ENCODE results near the gene WTAP.
"Not testable (repeated sequence)": the region's sequence is repeated elsewhere in the genome, so short reads cannot be mapped to it uniquely, and the experiment has no call there.

Gene WTAP

GRCh38 chr6:159727717-159728445 lies 575 bp downstream of the WTAP start:
- in situ Hi-C loops (cut with HindIII; ENCODE audit: low sequenced_read_pairs): no loop called here

- in situ Hi-C loops (cut with HindIII; ENCODE audit: low sequenced_read_pairs): no loop called here
These were observed 1.2 kb downstream of the WTAP start for GRCh38 chr6:159728531-159728964.

GRCh38 chr6:159729598-159730331 lies 2.5 kb downstream of the WTAP start:
- in situ Hi-C loops (cut with HindIII; ENCODE audit: low sequenced_read_pairs): no loop called here

GRCh38 chr6:159730332-159730676 lies 3.0 kb downstream of the WTAP start:
- in situ Hi-C loops (cut with HindIII; ENCODE audit: low sequenced_read_pairs): no loop called here

GRCh38 chr6:159732550-159732949 lies 5.2 kb downstream of the WTAP start:
- in situ Hi-C loops (cut with HindIII; ENCODE audit: low sequenced_read_pairs): not testable (repeated sequence)

DNA sequence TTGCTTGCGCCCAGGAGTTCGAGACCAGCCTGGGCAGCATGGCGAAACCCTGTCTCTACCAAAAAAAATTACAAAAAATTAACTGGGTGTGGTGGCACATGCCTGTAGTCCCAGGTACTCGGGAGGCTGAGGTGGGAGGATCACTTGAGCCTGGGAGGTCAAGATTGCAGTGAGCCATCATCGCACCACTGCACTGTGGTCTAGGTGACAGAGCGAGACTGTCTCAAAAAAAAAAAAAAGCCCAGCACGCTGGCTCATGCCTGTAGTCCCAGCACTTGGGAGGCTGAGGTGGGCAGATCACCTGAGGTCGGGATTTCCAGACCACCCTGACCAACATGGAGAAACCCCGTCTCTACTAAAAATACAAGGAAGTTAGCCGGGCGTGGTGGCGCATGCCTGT lies 6.1 kb downstream of the WTAP start:
- in situ Hi-C loops (cut with HindIII; ENCODE audit: low sequenced_read_pairs): not testable (repeated sequence)

- in situ Hi-C loops (cut with HindIII; ENCODE audit: low sequenced_read_pairs): no loop called here
These were observed 9.6 kb downstream of the WTAP start for GRCh38 chr6:159736908-159737307.

DNA sequence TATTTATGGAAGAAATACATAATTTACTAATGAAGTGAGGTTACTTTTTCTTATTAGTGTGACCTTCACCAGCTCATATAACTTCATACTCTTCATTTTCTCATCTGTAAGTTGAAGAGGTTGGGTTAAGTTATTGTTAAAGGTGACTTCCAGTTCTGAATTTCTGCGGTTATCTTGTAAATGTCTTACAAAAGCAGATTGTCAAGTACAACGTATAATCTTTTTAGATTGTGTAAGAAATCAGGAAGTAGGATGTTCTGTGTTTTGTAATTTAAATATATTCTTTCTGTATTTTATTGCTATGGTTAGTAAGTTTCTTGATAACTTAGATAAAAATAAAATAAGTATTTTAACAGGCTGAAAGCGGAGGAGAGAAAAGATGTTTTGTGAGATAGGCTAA lies 12.0 kb downstream of the WTAP start:
- in situ Hi-C loops (cut with HindIII; ENCODE audit: low sequenced_read_pairs): no loop called here

DNA sequence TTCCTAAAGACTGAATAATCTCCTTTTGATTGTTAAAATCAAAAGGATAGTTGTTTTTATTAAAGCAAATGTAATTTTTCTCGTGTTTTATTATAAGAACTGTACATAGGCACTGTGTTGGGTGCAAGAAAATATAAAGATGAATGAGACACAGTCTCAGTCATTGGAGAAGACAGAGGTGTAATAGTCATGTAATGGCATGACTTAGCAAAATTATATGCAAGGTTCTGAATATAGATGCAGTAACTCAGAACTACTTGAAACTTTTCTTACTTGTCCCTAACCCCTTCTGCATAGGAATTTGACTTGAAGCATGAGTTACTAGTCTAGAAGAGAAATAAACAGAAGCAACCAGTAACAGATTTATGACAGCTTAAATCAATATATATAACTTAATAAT lies 14.9 kb downstream of the WTAP start:
- in situ Hi-C loops (cut with HindIII; ENCODE audit: low sequenced_read_pairs): no loop called here

GRCh38 chr6:159745081-159745480 lies 17.8 kb downstream of the WTAP start:
- in situ Hi-C loops (cut with HindIII; ENCODE audit: low sequenced_read_pairs): no loop called here

GRCh38 chr6:159746759-159747158 lies 19.5 kb downstream of the WTAP start:
- in situ Hi-C loops (cut with HindIII; ENCODE audit: low sequenced_read_pairs): no loop called here

- in situ Hi-C loops (cut with HindIII; ENCODE audit: low sequenced_read_pairs): not testable (repeated sequence)
These were observed 20.8 kb downstream of the WTAP start for GRCh38 chr6:159748127-159748526.

DNA sequence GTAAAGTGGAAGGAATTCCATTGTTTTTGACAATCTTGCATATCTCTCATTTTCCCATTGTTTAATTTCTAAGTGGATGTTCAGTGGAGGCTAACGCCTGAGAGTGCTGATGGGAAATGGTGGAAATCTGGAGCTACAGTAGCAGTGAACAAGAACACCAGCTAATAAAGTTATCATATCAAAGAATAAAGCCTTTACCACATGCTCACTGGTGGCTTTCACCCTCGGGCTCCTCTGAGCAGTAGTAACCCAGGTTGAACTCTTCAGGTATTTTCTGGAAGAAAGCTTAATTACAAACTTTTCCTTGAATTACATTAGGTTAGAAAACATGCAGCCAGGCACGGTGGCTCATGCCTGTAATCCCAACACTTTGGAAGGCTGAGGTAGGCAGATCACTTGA lies 24.1 kb downstream of the WTAP start:
- in situ Hi-C loops (cut with HindIII; ENCODE audit: low sequenced_read_pairs): no loop called here

DNA sequence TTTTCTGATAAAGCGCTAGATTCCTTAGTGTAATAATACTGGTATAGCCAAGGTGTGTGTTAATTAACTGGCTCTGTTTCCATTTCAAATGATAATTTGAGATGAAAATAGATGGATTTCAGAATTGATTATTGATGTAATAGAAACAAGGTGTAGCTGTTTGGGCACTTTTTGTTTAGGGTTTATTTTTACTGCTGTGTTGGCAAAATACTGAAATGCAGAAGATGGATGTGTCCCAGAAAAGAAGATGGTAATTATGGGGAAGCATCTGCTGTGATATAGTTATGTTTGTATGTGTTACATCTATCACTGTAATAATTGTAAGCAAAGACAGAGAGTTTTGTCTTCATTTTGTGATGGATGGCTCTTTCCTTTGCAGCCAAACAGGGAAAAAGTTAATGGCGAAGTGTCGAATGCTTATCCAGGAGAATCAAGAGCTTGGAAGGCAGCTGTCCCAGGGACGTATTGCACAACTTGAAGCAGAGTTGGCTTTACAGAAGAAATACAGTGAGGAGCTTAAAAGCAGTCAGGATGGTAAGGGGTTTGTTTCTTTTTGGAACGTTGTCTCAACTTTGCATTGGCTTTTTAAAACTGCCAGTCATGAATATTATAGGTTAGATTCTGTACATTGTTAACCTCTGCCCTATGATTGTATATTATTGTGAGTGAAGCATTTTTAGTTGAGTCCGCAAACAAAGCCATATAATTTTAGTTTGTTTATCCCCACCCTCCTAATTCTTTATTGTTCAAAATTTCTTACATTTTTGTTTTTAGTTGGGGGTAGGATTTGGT lies 26.0 kb downstream of the WTAP start:
- in situ Hi-C loops (cut with HindIII; ENCODE audit: low sequenced_read_pairs): no loop called here

- in situ Hi-C loops (cut with HindIII; ENCODE audit: low sequenced_read_pairs): no loop called here
These were observed 27.1 kb downstream of the WTAP start for GRCh38 chr6:159754401-159754800.

DNA sequence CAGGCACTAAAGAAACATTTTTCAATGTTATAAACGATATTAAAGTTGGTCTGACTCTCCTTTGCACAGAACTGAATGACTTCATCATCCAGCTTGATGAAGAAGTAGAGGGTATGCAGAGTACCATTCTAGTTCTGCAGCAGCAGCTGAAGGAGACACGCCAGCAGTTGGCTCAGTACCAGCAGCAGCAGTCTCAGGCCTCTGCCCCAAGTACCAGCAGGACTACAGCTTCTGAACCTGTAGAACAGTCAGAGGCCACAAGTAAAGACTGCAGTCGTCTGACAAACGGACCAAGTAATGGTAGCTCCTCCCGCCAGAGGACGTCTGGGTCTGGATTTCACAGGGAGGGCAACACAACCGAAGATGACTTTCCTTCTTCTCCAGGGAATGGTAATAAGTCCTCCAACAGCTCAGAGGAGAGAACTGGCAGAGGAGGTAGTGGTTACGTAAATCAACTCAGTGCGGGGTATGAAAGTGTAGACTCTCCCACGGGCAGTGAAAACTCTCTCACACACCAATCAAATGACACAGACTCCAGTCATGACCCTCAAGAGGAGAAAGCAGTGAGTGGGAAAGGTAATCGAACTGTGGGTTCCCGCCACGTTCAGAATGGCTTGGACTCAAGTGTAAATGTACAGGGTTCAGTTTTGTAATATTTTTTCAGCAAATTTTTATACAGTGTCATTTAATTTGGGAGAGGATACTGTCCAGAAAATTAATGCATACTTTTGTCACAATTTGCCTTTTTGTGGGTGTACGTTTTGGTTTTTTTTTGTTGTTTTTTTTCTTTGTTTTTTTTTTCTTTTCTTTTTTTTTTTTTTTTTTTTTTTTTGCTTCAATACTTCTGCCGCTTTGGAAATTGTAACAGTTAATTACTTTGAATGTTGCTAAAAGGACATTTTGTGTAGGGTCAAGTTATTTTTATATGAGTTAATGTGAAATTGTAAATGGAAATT lies 27.9 kb downstream of the WTAP start:
- in situ Hi-C loops (cut with HindIII; ENCODE audit: low sequenced_read_pairs): no loop called here

- in situ Hi-C loops (cut with HindIII; ENCODE audit: low sequenced_read_pairs): no loop called here
These were observed 29.2 kb downstream of the WTAP start for GRCh38 chr6:159756508-159756907.

GRCh38 chr6:159758031-159759001 lies 31.0 kb downstream of the WTAP start:
- in situ Hi-C loops (cut with HindIII; ENCODE audit: low sequenced_read_pairs): no loop called here

- in situ Hi-C loops (cut with HindIII; ENCODE audit: low sequenced_read_pairs): no loop called here
These were observed 32.3 kb downstream of the WTAP start for GRCh38 chr6:159759645-159760044.
